Choroid plexus epithelial cell (primary cell): ENCODE results near the gene RGS5.
"Not testable (repeated sequence)": the region's sequence is repeated elsewhere in the genome, so short reads cannot be mapped to it uniquely, and the experiment has no call there.

ENCODE experiments used
- DNase-seq: peaks from one replicate; pipeline ENCODE4 v3.0.0-alpha.2; 2010; ENCODE audit warnings: low read depth
- H3K4me3 ChIP-seq: 2 replicates; pipeline ENCODE4 v1.5.1; 2011; ENCODE audit warnings: low read depth, mild to moderate bottlenecking, control low read depth, low read length, moderate library complexity
- TF ChIP-seq, protein P1 (sequence below): conservative IDR thresholded peaks from 2 replicates; pipeline ENCODE4 v1.5.1; 2011; ENCODE audit warnings: low read depth, mild to moderate bottlenecking, control low read depth, inconsistent platforms, low read length, moderate library complexity

Gene RGS5, protein sequence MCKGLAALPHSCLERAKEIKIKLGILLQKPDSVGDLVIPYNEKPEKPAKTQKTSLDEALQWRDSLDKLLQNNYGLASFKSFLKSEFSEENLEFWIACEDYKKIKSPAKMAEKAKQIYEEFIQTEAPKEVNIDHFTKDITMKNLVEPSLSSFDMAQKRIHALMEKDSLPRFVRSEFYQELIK

DNA sequence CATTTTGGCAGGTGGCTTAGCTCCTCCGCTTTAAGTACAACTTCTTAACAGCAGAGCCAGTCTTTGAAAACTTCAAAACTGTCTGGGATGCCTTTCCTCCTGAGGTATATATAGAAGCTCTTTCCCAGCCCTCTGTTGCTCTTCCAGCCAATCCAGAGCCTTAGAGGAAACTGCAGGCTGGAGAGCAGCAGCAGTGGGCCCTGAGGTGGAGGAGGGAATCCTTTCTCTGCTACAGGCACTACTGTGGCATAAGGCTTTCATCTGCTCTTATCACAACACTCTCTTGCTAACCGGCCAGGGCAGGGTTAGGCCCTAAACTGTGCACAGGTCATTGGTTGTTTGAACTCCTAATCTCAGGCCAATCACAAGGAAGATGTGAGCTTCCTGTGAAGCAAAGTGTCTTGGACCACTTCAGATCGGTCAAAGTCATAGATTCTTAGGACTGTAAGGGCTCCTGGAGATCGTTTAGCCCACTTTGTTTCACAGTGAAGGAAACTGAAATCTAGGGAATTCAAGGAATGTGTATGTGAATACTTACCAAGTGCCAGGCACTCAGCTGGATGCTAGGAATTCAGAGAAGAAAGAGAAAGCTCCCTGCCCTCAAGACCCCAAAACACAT is at the start of gene RGS5:
TSS of gene RGS5 (minus strand) at position 84 of the 619 bp plus-strand sequence. CDS start at position 3, 81 bp downstream.
- peak; percentile 71 for DNase-seq
- H3K4me3 ChIP-seq: no peak within 1 kb of the TSS
- TF ChIP-seq, protein P1, sequence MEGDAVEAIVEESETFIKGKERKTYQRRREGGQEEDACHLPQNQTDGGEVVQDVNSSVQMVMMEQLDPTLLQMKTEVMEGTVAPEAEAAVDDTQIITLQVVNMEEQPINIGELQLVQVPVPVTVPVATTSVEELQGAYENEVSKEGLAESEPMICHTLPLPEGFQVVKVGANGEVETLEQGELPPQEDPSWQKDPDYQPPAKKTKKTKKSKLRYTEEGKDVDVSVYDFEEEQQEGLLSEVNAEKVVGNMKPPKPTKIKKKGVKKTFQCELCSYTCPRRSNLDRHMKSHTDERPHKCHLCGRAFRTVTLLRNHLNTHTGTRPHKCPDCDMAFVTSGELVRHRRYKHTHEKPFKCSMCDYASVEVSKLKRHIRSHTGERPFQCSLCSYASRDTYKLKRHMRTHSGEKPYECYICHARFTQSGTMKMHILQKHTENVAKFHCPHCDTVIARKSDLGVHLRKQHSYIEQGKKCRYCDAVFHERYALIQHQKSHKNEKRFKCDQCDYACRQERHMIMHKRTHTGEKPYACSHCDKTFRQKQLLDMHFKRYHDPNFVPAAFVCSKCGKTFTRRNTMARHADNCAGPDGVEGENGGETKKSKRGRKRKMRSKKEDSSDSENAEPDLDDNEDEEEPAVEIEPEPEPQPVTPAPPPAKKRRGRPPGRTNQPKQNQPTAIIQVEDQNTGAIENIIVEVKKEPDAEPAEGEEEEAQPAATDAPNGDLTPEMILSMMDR: no peak

DNA sequence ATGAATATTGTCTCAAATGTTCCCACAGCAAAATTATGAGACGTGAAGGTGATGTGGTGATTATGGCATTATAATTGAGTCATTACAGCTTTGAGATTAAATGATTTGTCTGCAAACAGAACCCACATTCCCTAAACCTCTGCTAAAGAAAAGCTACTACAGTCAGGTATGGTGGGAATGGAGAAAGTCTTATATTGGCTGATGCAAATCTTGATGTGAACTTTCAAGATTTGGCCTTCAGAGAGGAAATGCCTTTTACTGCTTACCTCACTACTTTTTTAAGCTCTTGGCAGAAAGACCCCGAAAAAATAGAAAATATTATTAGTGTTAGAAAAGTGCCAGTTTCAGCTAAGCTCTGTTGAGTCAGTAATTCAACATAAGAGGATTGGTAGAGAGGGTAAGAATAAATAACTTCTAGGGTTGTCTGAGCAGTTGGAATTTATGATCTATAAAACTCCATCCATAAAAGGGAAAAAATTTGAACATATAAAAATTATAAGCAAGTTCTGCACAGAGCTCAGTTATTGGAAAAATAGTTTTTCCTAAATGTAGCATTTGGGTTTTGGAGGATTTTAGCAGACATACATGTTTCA is 47.8 kb upstream of the RGS5 start:
- H3K4me3 ChIP-seq: no peak overlapping the region
- DNase-seq: no peak
- TF ChIP-seq, protein P1: no peak

DNA sequence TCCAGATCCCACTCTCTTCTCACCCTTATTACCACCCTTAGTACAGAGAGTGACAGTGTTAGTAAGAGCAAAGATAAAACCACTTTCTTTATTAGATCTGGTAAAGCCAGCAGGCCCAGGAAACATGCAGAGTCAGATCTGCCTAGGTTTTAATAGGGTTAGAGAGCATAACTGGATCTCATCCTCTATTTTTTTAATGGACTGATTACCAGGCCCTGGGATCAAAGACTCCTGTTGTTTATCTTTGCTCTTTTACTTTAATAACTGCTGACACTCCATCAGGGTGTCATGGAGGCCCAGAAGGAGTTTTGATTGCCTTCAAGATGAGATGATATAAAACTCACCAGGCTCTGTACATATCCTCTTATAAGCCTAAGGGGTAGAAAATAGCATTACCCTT is 45.3 kb upstream of the RGS5 start:
- TF ChIP-seq, protein P1: no peak
- DNase-seq: no peak
- H3K4me3 ChIP-seq: no peak overlapping the region

DNA sequence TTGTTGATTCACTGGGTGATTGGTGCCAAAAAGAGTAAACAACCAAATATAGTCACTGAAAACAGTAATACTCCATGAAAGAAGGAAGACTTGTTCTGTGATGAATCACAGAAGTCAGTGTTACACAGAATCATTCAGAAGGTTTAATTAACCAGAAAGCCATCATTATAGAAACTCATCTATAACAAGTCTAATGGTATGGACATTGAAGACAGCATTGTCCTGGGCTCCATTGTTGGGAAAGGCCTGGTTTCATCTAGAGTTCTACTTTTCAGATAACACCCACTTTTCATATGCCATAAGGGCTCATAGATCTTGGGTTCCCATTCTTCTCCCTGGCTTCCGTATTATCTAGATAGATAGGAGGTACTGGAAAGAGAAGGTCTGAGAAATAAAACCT is 41.9 kb upstream of the RGS5 start:
- H3K4me3 ChIP-seq, DNase-seq: not testable (repeated sequence)

DNA sequence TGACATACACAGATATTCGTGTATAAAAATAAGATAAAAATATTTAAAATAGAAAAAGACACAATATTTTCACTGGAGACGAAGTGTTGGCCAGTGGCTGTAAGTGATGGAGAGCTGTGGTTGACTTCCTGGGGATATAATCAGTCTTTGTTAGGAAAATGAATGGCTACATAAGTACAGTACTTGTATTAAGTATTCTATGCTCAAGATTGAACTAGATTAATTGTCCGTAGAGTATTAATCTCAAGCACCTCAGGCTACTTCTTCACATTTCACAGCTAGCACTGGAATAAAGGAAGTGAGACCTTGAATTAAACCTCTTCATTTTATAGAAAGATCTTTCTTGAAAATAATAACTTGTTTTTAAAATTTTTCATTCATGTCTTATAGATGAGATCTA is 39.0 kb upstream of the RGS5 start:
- H3K4me3 ChIP-seq: no peak overlapping the region
- TF ChIP-seq, protein P1: no peak
- no peak for DNase-seq

DNA sequence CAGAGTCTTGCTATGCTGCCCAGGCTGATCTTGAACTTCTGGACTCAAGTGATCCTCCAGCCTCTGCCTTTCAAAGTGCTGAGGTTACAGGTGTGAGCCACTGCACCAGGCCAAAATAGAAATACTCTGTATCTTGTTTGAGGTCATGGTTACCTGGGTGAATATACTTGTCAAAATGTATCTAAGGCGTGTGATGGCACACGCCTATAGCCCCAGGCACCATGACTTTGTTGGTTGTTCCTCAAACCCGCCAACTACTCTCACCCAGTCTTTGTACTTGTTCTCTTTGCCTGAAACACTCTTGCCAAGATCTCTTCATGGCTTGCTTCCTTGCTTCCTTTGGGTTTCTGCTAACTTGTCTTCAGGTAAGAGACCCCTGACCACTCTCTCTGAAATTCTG is 38.0 kb upstream of the RGS5 start:
- no peak for DNase-seq
- TF ChIP-seq, protein P1: no peak
- no peak overlapping the region for H3K4me3 ChIP-seq

DNA sequence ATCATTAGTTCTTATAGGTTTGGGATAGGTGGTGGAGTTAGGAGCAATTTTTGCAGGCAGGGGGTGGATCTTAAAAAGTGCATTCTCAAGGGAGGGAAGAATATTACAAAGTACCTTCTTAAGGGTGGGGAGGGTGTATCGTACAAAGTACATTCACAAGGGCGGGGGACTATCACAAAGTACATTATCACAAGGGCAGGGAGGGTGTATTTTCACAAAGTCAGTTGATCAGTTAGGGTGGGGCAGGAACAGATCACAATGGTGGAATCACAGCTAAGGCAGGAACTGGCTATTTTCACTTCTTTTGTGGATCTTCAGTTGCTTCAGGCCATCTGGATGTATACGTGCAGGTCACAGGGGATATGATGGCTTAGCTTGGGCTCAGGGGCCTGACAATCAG is 30.9 kb upstream of the RGS5 start:
- DNase-seq, H3K4me3 ChIP-seq: not testable (repeated sequence)

DNA sequence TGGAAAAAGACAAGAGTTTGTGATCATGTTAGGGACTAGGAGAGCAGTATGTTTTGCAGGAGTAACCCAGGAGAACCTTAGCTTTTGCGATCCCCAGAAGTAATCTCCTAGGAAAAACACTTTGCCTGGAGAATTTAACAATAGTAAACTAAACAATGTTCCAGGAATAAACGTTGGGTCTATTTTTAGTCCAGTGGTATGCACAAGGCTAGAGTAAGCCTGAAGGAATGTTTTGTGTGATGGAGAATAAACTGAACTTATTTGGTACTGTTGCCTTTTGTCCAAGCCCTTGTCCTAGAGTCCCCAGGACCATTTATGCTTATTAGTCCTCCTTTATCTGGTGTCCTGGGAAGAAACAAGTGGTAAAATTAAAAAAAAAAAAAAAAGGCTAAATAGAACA is 28.7 kb upstream of the RGS5 start:
- TF ChIP-seq, protein P1: no peak
- no peak overlapping the region for H3K4me3 ChIP-seq
- DNase-seq: peak; percentile 69
